Ishikawa (cell line): ENCODE results near the gene CSRNP2.
A peak's percentile ranks its signal among the peaks of the same experiment; 100 is the strongest.

Experiments used
- CEBPB ChIP-seq: IDR thresholded peaks from 2 replicates; pipeline ENCODE4 v1.6.1; 2012
- CREB1 ChIP-seq: IDR thresholded peaks from 2 replicates; pipeline ENCODE4 v1.6.1; 2012; ENCODE audit warnings: low read depth
- EGR1 ChIP-seq: IDR thresholded peaks from 2 replicates; pipeline ENCODE4 v1.6.1; 2012
- EP300 ChIP-seq: IDR thresholded peaks from 2 replicates; pipeline ENCODE4 v1.6.1; 2012; ENCODE audit warnings: borderline replicate concordance
- FOXM1 ChIP-seq: IDR thresholded peaks from 2 replicates; pipeline ENCODE4 v1.6.1; 2012; ENCODE audit warnings: low read depth, borderline replicate concordance
- MAX ChIP-seq: IDR thresholded peaks from 2 replicates; pipeline ENCODE4 v1.6.1; 2012
- NFIC ChIP-seq: IDR thresholded peaks from 2 replicates; pipeline ENCODE4 v1.6.1; 2012
- RAD21 ChIP-seq: IDR thresholded peaks from 2 replicates; pipeline ENCODE4 v1.6.1; 2012; ENCODE audit warnings: low read depth
- REST ChIP-seq: IDR thresholded peaks from 2 replicates; pipeline ENCODE4 v1.6.1; 2012; ENCODE audit warnings: low read depth, mild to moderate bottlenecking
- TAF1 ChIP-seq: IDR thresholded peaks from 2 replicates; pipeline ENCODE4 v1.6.1; 2012; ENCODE audit warnings: low read depth, mild to moderate bottlenecking
- TCF12 ChIP-seq: IDR thresholded peaks from 2 replicates; pipeline ENCODE4 v1.6.1; 2012; ENCODE audit warnings: low read depth
- TEAD4 ChIP-seq: IDR thresholded peaks from 2 replicates; pipeline ENCODE4 v1.6.1; 2012
- USF1 ChIP-seq: IDR thresholded peaks from 2 replicates; pipeline ENCODE4 v1.6.1; 2012
- YY1 ChIP-seq: IDR thresholded peaks from 2 replicates; pipeline ENCODE4 v1.6.1; 2012; ENCODE audit warnings: low read depth
- ZBTB7A ChIP-seq: IDR thresholded peaks from 2 replicates; pipeline ENCODE4 v1.6.1; 2012; ENCODE audit warnings: low read depth

The CSRNP2 gene

GRCh38 chr12:51049525-51049924, 33.9 kb downstream of the CSRNP2 start:
- no peak for TF ChIP-seq MAX
- TF ChIP-seq ZBTB7A: no peak
- no peak for TF ChIP-seq CEBPB
- no peak for TF ChIP-seq YY1
- TF ChIP-seq EGR1: no peak
- TF ChIP-seq NFIC: no peak
- TF ChIP-seq USF1: no peak
- no peak for TF ChIP-seq CREB1
- no peak for TF ChIP-seq FOXM1
- TF ChIP-seq TCF12: no peak
- TF ChIP-seq TEAD4: no peak
- no peak for TF ChIP-seq EP300
- TF ChIP-seq TAF1: no peak
- TF ChIP-seq REST: no peak
- no peak for TF ChIP-seq RAD21

GRCh38 chr12:51048661-51049251, 34.6 kb downstream of the CSRNP2 start:
- TF ChIP-seq YY1 (no peak), NFIC (no peak), CREB1 (no peak), MAX (no peak), CEBPB (no peak), FOXM1 (no peak), REST (no peak)

- no peak for TF ChIP-seq EP300
- no peak; the same call in 1 of the 2 replicates for TF ChIP-seq EGR1
- no peak for TF ChIP-seq ZBTB7A
- TF ChIP-seq CEBPB: no peak
- peak; percentile 59 for TF ChIP-seq NFIC
- TF ChIP-seq TEAD4: no peak
- no peak; the same call in 1 of the 2 replicates for TF ChIP-seq CREB1
- TF ChIP-seq FOXM1: no peak
- TF ChIP-seq REST: peak; percentile 73
- peak; percentile 94 for TF ChIP-seq YY1
- TF ChIP-seq MAX: peak; percentile 89
- peak; percentile 48 for TF ChIP-seq TCF12
- TF ChIP-seq USF1: no peak; the same call in 1 of the 2 replicates
- peak; percentile 95 for TF ChIP-seq TAF1
- peak; percentile 82 for TF ChIP-seq RAD21
Observed at GRCh38 chr12:51047655-51048540, 35.5 kb downstream of the CSRNP2 start, which contains the start of gene LETMD1. Gene LETMD1 (plus strand): TSS chr12:51048327. CDS start chr12:51048357, 30 bp downstream.
